GM13977 (cell line): Measurements from ENCODE around the gene RARA.

Experiments used
- DNase-seq: peaks from one replicate; pipeline ENCODE4 v3.0.0; 2012; ENCODE audit warnings: low spot score
- CTCF ChIP-seq: IDR thresholded peaks from 2 replicates; pipeline ENCODE4 v1.5.1; 2012; ENCODE audit warnings: mild to moderate bottlenecking, control low read depth; ENCODE audit not compliant: insufficient read depth; ENCODE audit errors: extremely low read depth, missing control alignments
- in situ Hi-C: fragments of 300-500 bp; cut with MboI; formaldehyde crosslinking; loops from one replicate; pipeline ENCODE4 v1.12.0; 2022; ENCODE audit warnings: low sequenced_read_pairs, low pct_unique_long_range_greater_than_20kb, mixed read lengths, inconsistent platforms; ENCODE audit not compliant: unreplicated experiment

RARA gene

DNA sequence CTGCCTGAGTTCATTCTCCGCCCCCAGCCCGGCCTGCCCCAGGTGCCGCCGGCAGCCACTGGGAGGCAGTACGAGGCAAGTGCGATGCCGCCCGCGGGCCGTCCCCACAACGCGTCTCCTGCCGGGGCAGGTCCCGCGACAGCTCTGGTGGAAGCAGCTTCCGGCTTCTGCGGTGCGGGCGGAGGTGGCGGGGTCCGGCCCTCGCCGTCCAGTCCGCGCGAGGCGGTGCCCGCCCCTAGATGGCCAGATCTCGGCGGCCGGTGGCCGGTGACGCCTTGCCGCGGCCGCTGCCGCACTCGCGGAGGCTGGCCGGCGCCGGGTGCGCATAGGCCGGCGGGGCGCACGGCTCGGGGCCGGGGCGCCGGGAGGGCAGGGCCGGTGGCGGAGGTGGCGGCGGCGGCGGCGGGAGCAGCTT is 53.7 kb downstream of the RARA start:
- peak; percentile 91 for TF ChIP-seq CTCF
- in situ Hi-C loops = loop anchor here (10.0 kb wide), 1 partner anchor 172 kb away; no protein-coding TSS in a partner anchor
- peak; percentile 96 for DNase-seq

DNA sequence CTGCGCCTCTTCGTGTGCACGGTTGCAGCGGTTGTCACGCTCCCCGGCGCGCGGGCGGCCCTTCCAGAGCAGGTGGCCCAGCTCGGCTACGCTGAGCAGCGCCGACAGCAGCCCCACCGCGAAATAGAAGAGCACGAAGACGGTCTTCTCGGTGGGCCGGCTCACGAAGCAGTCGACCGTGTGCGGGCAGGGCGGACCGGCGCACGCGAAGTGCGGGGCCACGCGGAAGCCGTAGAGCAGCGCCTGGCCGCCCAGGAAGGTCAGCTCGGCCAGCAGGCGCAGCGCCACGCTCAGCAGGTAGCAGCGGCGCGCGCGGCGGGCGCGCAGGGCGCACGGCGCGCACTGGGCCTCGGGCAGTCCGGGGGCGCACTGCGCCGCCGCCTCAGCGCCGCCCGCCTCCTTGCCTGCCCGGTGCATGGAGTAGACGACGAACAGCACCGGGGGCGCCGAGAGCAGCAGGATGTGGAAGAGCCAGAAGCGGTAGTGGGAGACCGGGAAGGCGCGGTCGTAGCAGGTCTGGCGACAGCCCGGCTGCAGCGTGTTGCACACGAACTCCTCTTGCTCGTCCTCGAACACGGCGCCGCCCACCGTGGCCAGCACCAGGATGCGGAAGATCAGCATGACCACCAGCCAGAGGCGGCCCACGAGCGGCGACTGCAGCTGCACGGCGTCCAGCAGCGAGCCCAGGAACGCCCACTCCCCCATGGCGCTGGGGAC is 54.3 kb downstream of the RARA start:
- in situ Hi-C loops = loop anchor here (10.0 kb wide), 1 partner anchor 172 kb away; no protein-coding TSS in a partner anchor
- peak; percentile 10 for TF ChIP-seq CTCF
- peak; percentile 73 for DNase-seq

DNA sequence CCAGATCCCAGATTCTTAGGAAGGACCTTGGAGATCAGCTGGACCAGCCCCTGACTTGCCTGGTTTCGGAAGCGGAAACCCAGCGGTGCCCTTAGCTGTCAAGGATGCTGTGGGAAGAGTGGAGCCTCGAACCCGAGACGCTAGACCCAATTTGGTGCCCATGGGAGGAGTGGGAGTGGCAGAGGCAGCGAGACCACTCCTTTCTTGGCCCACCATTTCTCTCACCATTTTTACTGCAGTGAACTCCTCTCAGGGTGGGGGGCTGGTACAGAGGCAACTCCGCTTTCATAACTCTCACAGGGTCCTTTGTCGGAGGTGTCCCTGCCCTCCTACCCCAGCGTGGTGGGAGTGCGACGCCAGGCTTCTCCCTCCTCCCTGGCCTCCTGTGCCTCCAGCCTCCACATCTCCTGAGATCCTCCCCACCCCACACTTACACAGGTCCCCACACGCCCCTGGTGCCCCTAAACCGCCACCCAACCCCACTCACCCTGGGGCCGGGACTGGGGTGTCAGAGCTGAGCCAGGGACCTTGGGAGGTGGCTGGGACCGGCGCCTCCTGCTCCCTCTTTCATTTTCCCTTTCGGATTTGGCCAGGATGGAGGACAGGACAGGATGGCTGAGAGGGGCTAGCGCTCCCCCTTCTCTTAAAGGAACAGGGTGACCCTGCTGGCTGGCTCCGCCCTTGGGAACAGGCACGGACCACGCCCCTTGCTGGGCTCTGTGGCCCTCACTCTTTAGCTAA is 55.3 kb downstream of the RARA start, which contains the start of gene GJD3:
TSS of gene GJD3 (minus strand) at position 617 of the 741 bp plus-strand sequence. CDS start 922 bp downstream, outside the sequence.
- DNase-seq = no peak
- TF ChIP-seq CTCF = no peak
- in situ Hi-C loops = loop anchor here (10.0 kb wide), 1 partner anchor 171 kb away; no protein-coding TSS in a partner anchor

DNA sequence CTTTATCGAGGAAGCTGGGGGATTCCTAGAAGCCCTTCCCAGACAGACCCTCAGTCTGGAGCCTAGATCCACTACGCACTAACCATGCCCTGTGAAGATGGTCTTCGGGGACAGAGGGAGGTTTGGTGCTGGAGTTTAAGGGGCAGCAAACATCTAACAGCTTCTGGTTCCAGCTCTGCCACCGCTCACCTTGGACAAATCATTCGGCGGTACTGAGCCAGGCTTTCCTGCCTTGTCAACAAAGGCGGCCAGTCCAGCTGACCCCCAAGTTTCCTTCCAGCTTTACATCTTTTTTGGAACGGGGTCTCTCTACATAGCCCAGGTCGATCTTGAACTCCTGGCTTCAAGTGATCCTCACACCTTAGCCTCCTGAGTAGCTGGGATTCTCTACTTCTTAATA is 55.9 kb downstream of the RARA start:
- in situ Hi-C loops = loop anchor here (10.0 kb wide), 1 partner anchor 170 kb away; no protein-coding TSS in a partner anchor
- no peak for TF ChIP-seq CTCF
- DNase-seq = no peak

DNA sequence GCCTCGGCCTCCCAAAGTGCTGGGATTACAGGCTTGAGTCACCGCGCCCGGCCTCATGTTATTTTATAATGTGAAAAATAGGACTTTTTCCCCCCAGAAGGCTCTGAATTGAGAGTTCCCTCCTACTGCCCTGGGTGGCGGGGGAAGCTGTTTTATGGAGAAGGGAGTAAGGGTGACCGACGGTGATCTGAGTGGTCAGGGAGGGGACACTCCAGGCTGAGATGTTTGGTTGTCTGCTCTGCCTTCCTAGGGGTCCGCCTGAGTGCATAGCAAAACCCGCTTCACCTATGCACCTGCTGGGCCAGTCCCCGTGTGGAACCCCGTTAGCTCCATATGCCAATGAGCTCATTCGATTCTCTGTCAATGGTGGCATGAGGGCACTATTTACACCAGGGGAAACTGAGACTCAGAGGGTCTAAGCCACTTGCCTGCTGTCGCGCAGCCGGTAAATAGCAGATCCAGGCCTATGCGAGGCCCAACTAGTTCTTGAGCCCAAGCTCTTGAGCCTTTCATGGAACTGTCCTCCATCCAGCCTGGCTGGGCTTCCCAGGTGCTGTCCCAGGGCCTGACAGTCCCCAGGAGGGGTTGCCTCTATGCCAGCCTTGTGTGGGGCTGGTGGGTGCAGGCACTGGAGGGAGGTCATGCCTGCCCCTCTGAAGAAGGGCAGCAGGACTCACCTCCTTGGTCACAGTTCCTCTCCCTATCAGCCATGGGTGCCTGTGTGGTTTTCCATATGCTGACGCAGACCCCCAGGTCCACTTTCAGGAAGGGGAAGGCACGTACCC is 57.3 kb downstream of the RARA start:
- DNase-seq = peak; percentile 10
- in situ Hi-C loops = loop anchor here (10.0 kb wide), 1 partner anchor 169 kb away; no protein-coding TSS in a partner anchor
- no peak for TF ChIP-seq CTCF
